ENCODE results near the gene KAZALD1. TPM values are rescaled to one million over a fixed set of nuclear protein-coding genes. Genes with fewer than 3 reads are reported as not detected.

Gene KAZALD1
- total RNA-seq, 2 donors from 2014 or later, result 7.0 to 7.5 TPM

GRCh38 chr10:101041252-101041761 is 20.5 kb upstream of the KAZALD1 start:
- Histone ChIP-seq H3K4me1 (peaks cover 0 to 22% of the 10 kb centered on the region in 2 donors), H3K36me3 (peaks cover 25% of the 10 kb centered on the region), H3K4me3 (no peak overlapping the region), H3K9me3 (no peaks in the 10 kb centered on the region), H3K27ac (no peak overlapping the region), H3K27me3 (no peaks in the 10 kb centered on the region)
- peak; percentile 81 to 83 for TF ChIP-seq CTCF (IDR thresholded peaks at IDR 0.05)
- peak; percentile 92 for DNase-seq (ENCODE audit: low spot score)

DNA sequence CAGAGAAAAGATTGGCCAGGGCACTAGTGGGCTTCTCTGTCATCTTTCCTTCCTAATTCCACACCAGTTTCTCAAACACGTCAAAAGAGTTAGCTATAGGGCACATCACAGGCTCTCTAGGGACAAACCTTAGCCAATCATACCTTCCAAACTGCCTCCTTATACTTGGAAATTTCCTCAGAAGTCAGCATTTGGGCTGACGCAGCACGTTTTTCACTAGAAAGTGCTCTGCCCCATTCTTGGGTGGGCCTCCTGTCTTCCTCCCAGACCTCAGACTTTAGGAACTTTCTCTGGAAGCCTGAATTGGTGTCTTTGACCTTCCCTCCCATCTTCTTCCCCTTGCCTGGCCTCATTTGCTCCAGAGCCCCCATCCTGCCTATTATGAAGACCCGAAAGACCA is 19.7 kb upstream of the KAZALD1 start:
- no peak for DNase-seq (ENCODE audit: low spot score)
- H3K9me3 ChIP-seq, result no peaks in the 10 kb centered on the region
- H3K27ac ChIP-seq, result peak overlapping the region; percentile 82 to 85
- TF ChIP-seq CTCF (IDR thresholded peaks at IDR 0.05), result no peak
- no peaks in the 10 kb centered on the region for H3K27me3 ChIP-seq
- peaks cover 17% of the 10 kb centered on the region for H3K36me3 ChIP-seq
- H3K4me3 ChIP-seq, result peak overlapping the region; percentile 44 to 57
- peaks cover 0 to 22% of the 10 kb centered on the region in 2 donors for H3K4me1 ChIP-seq

GRCh38 chr10:101042667-101043362 is 19.0 kb upstream of the KAZALD1 start:
- Histone ChIP-seq H3K4me3 (peak overlapping the region; percentile 44 to 57), H3K36me3 (peaks cover 10% of the 10 kb centered on the region), H3K4me1 (peaks cover 0 to 22% of the 10 kb centered on the region in 2 donors), H3K27me3 (peaks cover 0 to 2% of the 10 kb centered on the region in 2 donors), H3K9me3 (no peaks in the 10 kb centered on the region), H3K27ac (peak overlapping the region; percentile 82 to 85)
- no peak for TF ChIP-seq CTCF (IDR thresholded peaks at IDR 0.05)
- DNase-seq (ENCODE audit: low spot score), result peak; percentile 98

DNA sequence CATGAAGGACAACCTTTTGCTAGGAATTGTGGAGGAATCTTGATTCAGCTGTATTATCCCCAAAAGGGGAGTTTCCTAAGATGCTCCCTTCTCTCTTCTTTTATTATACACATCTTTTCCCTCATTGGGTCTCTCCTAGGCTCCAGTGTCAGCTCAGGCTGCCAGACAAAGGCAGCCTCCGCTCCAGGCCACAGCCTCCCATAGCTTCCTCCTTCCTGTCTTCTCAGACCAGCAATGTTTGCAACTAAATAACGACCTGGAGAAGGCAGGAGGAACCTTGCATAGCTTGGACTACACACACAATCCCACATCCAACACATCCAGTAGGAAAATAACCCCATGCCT is 18.5 kb upstream of the KAZALD1 start:
- Histone ChIP-seq H3K9me3 (no peaks in the 10 kb centered on the region), H3K36me3 (peaks cover 5% of the 10 kb centered on the region), H3K4me1 (peaks cover 0 to 22% of the 10 kb centered on the region in 2 donors), H3K4me3 (peak overlapping the region; percentile 44 to 57), H3K27me3 (peaks cover 4 to 7% of the 10 kb centered on the region in 2 donors), H3K27ac (peak overlapping the region; percentile 82 to 85)
- no peak for TF ChIP-seq CTCF (IDR thresholded peaks at IDR 0.05)
- no peak for DNase-seq (ENCODE audit: low spot score)

GRCh38 chr10:101044117-101044516 is 17.7 kb upstream of the KAZALD1 start:
- H3K4me3 ChIP-seq, result no peak overlapping the region
- peaks cover 12 to 14% of the 10 kb centered on the region in 2 donors for H3K27me3 ChIP-seq
- no peak overlapping the region for H3K27ac ChIP-seq
- no peak for TF ChIP-seq CTCF (IDR thresholded peaks at IDR 0.05)
- no peaks in the 10 kb centered on the region for H3K36me3 ChIP-seq
- DNase-seq (ENCODE audit: low spot score), result no peak
- peaks cover 0 to 22% of the 10 kb centered on the region in 2 donors for H3K4me1 ChIP-seq
- no peaks in the 10 kb centered on the region for H3K9me3 ChIP-seq

Measured in right atrium auricular region (tissue), 2 donors.